ENCODE data around the gene ESYT1. TPM values are rescaled to one million over a fixed set of nuclear protein-coding genes. Genes with fewer than 3 reads are reported as not detected.
"Not testable (repeated sequence)": the region's sequence is repeated elsewhere in the genome, so short reads cannot be mapped to it uniquely, and the experiment has no call there.

Gene ESYT1
- total RNA-seq, 1 donor from 2014 or later = 66.4 TPM

DNA sequence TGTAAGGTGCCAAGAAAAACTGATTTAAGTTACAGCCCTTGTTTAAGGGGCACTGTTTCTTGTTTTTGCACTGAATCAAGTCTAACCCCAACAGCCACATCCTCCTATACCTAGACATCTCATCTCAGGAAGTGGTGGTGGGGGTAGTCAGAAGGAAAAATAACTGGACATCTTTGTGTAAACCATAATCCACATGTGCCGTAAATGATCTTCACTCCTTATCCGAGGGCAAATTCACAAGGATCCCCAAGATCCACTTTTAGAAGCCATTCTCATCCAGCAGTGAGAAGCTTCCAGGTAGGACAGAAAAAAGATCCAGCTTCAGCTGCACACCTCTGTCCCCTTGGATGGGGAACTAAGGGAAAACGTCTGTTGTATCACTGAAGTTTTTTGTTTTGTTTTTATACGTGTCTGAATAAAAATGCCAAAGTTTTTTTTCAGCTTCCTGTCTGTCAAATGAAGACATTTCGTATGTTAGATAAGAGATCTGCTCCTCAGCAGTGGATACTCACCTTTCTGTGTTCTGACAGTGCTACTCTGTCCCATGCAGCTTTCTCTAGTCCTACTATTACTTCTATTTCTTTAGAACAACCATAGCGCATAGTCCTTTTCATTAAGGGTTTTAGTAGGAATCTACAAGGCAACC lies 24.9 kb upstream of the ESYT1 start:
- DNase-seq (ENCODE audit: low spot score) = no peak

DNA sequence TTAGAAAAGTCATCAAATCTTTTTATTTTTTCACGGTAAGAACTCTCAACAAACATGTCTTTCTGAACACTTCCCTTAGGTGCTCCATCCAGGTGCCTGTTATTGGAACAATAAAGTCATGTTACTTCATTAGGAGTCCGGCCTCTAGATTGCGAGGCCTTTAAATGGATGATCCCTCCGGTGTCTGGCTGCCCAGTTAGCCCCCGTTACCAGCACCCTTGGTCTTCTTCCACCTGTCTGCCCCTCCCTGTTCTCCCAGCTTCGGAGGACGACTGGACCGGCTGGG lies 24.3 kb upstream of the ESYT1 start:
- no peak for DNase-seq (ENCODE audit: low spot score)

DNA sequence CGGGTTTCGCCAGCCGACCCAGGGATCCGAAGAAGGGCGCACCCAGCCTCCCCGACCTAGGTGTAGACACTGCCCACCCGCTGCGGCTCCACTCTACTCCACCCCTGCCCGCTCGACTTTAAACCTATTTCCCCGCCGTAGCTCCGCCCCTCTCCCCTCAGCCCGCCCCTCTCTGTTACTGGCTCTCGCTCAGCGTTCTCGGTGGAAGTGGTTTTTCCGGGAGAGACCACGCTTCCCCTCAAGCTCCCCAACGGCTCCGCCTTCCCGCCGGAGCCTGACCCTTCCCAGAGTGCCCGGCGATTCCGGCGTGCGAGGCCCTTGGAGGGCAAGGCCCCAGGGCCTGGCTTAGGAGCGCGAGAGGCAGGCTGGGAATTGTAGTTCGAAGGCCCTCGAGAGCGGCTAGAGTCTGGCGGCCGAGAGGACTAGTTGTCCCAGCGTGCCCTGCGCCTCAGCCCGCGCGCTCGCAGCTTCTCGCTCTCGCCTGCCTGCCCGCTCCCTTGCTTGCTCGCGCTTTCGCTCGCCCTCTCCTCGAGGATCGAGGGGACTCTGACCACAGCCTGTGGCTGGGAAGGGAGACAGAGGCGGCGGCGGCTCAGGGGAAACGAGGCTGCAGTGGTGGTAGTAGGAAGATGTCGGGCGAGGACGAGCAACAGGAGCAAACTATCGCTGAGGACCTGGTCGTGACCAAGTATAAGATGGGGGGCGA lies 23.8 kb upstream of the ESYT1 start, which contains the start of gene PA2G4:
Gene PA2G4 (plus strand): TSS at position 451 of the 706 bp plus-strand sequence. CDS start 179 bp downstream, at position 630.
- peak; percentile 100 for DNase-seq (ENCODE audit: low spot score)

DNA sequence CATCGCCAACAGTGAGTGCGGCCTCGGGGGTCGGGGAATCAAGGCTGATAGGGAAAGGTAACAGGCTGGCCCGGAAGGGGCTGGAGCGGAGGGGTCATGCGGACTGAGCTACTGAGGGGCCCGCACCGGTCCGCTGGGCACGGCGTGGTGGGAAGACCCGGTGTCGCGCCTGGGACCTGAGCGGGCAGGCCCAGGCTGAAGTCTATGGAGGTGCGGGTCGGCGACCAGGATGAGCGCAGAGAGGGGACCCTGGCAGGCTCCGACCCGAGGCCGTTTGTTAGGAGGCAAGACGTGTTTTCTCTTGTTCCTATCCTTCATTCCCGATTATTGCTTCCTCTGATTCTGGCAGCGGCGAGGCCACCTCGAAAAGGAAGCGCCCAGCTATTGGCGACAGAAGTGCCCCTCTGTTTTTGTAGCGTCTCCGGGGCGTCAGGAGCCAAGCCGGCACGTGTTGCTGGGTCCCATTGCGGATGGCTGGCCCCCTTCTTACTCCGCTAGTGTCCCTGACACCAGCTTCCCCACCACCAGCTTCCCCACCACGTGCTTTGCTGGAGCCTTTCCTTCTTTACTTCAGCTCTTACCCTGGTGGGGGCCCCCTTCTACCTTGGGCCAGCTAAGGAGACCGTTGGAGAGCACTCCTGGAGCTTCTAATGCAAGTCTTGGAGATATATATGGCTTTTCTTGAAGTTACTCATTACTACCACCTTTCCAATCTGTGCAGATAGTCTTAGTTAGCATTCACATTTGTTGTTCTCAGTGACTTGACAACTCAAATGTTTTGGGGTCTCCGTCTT lies 23.1 kb upstream of the ESYT1 start:
- no peak for DNase-seq (ENCODE audit: low spot score)

DNA sequence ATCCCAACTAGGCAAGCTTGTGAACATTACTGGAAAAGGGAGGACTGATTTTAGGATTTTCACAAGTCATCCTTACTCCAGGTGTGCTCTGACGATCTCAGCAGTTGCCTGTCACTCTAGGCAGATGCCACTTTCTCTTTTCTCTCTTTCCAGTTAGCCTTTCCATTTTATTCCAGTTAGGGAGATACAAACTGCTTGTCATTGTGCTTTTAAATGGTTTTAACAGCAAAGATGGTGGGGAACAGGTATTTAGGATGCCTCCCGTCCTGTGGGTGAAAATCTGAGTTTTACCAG lies 22.5 kb upstream of the ESYT1 start:
- no peak for DNase-seq (ENCODE audit: low spot score)

DNA sequence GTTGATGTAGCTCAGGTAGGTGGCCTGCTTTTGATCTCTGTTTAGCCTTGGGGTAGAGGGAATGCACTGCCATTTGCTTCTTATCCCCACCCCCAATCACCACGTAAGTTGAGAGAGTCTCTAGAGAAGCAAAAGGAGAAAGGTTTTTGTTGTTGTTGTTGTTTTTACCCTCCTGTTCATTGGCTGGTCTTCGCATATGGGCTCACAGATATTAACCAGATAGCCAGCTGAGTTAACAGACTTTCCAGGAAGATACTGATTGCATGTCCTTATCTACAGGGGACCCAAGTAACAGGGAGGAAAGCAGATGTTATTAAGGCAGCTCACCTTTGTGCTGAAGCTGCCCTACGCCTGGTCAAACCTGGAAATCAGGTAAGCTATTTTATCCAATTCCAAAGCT lies 20.8 kb upstream of the ESYT1 start:
- no peak for DNase-seq (ENCODE audit: low spot score)

DNA sequence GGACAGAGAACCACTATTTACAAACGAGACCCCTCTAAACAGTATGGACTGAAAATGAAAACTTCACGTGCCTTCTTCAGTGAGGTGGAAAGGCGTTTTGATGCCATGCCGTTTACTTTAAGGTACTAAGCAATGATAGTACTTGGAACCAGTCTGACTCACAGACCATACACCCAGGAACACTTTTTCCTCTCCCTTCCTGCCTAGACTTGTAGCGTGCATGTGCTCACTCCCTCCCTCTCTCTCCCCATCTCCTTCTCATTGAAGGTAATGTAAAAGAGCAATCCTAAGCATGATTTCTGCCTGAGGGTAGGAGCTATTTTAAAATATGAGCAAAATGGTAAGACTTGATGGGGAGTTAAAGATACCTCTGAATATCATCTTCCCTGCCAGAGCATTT lies 17.5 kb upstream of the ESYT1 start:
- peak; percentile 66 for DNase-seq (ENCODE audit: low spot score)

DNA sequence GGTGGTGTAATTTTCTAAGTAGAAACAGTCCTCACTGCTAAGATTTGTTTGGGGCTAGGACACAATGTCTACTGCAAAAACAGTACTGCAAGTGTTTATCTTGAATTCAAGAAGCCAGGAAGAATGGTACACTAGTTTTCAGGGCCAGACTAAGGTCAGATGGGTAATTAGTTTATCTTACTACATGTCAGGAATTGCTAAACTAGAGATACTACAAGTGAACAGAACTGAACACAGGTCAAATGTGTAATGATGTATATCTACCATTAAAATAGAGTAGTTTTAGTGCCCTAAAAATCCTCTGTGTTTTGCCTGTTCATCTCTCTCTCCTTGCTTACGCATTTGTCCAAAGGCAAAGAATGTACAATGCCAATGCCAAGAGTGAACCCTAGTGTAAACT lies 14.0 kb upstream of the ESYT1 start:
- DNase-seq (ENCODE audit: low spot score) = no peak

DNA sequence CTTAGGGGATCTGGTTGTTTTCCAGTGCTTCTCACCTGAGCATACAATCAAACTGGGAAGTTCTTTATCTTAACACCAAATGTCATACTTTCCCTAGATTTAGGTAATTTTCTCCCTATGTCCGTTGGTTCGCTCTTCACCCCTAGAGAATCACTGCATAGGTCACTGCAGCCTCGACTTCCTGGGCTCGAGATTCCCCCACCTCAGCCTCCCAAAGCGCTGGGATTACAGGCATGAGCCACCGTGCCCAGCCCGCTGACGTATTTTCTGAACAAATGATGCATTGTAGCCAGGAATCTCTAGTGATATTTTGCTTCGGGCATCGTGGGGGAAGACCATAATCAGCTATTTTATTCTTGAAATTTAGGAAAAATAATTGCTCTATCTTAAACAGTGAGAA lies 12.7 kb upstream of the ESYT1 start:
- no peak for DNase-seq (ENCODE audit: low spot score)

DNA sequence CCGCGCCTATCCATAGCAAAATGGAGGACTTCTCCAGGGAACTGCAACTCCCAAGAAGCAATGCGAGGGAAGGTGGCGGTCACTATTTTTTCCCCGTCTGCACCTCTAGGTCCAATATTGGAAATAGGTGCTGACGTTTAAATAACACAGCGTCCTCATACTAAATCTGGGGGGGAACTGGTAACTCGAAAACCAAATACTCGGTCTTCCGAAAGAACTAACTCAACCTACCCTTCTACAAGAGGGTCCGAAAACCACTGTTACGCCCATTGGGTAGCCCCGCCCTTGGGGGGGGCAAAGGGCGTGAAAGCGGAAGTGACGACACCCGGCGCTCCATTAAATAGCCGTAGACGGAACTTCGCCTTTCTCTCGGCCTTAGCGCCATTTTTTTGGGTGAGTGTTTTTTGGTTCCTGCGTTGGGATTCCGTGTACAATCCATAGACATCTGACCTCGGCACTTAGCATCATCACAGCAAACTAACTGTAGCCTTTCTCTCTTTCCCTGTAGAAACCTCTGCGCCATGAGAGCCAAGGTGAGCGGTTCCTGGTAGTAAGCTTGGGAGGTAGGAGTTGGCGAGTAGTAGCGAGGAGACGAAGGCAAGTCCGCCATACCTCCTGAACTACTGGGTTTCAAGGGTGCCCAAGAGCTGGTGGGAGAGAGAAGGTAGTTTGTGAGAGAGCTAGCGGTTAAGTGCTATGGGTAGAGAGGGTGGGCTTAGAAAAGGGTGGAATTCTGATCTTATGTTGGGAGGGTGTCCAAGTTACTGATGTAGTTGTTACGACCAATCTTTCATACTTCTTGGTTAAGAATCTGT lies 11.6 kb upstream of the ESYT1 start, which contains the start of gene RPL41:
Gene RPL41 (plus strand): TSS at position 367 of the 815 bp plus-strand sequence.
- peak; percentile 97 for DNase-seq (ENCODE audit: low spot score)

DNA sequence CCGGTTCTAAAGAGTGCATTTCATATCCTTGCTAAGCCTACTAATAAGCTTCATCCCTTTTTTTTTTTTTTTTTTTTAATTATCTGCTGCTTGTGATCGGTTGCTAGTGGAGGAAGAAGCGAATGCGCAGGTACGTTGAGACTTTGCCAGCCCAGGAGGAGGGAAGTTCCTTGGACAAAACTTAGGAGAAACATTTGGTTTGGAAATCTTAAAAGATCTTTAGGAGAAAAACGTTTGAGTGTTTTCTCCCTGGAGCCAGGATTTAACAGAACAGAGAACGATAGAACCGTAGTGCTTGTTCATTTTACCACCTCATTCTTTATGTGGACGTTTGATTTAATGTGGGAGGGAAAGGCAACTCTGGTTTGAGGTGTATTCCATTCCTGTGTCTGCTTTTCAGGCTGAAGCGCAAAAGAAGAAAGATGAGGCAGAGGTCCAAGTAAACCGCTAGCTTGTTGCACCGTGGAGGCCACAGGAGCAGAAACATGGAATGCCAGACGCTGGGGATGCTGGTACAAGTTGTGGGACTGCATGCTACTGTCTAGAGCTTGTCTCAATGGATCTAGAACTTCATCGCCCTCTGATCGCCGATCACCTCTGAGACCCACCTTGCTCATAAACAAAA lies 10.9 kb upstream of the ESYT1 start:
- not testable (repeated sequence) for DNase-seq (ENCODE audit: low spot score)

DNA sequence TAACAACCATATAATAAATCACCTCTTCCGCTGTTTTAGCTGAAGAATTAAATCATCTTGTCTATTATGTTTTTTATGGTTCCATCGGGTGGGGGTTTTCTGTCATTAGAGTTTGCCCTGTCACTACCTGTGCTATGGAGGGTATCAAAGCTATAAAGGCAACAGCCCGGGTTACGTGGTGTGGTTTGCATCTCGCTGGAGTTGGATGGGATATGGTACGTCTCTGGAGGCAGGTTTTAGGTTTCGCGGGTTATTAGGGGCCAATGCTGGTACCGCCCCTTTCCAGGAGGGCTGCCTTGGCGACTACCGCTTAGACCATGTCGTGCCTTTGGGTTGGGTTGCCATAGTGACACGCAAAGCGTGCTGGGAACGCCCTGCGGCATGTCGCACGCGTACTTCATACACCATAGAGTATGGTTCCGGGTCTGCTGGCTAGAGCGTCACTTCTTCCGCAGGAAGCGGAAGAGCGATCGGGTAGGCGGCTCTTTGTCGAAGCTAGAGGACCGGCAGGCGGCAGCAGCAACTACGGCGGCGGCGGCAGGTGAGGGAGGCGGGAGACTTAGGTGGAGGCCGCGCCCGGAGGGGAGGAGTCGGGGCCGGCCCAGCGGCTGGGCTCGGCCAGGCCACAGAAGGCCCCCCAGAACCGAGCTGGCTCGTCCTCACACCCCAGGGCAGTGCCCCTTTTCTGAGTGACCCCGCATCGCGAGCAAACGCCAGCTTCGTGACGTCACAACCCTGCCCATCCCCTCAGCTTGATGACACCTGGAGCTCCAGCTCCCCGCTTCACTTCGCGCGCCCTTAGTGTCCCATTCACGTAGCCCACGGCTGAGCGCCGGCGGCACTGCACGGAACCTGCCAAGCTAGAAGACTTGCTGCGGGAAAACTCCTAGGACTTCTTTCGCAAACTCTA lies 10.0 kb upstream of the ESYT1 start, which contains the start of gene ZC3H10:
Gene ZC3H10 (plus strand): TSS at position 489 of the 910 bp plus-strand sequence. CDS start 2,297 bp downstream, outside the sequence.
- peak; percentile 99 for DNase-seq (ENCODE audit: low spot score)

DNA sequence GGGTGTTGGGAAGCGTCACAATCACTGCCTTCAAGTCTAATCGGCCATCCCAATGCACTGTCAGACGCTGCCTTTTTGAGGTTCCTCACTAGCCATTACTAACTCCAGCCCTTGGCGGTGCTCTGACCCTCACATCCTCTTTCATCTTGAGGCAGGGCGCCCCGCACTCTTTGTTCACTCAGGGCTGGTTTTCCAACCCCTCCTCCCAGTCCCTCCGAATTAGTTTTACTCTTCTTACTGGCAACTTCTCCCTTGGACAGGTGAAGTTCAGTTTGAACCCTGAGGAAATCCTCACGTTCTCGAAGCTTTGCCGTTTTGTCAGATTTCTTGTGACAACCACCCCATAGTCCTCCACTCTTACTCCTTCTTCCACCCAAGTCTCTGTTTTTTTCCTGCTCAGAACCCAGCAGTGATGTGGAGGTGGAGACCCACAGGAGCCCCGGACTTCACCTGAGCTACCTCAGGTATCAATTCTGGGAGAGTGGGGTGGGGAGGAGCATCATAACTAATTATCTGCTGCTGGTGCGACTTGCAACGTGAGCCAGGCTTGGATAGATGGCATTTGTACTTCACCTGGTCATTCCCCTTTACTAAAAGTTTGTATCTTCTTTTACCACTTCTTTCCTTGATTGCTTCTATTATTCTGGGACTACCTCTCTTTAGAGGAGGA lies 9.2 kb upstream of the ESYT1 start:
- no peak for DNase-seq (ENCODE audit: low spot score)

DNA sequence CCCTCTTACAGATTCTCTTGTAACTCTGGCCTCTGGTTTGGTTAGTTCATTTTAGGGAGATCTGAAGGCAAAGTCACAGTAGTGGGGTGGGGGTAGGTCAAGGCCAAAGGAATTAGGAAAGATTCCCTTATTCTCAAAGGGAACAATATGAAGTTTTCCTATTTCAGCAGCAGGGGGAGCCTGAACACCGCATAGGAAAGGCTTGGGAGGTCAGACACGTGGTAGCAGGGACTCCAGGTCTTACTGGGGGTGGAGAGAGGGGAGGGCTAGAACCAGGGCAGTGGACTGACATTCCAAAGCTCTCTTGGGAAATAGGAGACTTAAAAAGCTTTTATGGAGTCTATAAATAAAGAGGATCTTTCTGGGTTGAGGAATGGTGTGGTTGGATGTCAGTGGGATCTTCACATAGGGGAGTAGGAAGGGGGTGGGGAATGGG lies 8.7 kb upstream of the ESYT1 start:
- peak; percentile 96 for DNase-seq (ENCODE audit: low spot score)

DNA sequence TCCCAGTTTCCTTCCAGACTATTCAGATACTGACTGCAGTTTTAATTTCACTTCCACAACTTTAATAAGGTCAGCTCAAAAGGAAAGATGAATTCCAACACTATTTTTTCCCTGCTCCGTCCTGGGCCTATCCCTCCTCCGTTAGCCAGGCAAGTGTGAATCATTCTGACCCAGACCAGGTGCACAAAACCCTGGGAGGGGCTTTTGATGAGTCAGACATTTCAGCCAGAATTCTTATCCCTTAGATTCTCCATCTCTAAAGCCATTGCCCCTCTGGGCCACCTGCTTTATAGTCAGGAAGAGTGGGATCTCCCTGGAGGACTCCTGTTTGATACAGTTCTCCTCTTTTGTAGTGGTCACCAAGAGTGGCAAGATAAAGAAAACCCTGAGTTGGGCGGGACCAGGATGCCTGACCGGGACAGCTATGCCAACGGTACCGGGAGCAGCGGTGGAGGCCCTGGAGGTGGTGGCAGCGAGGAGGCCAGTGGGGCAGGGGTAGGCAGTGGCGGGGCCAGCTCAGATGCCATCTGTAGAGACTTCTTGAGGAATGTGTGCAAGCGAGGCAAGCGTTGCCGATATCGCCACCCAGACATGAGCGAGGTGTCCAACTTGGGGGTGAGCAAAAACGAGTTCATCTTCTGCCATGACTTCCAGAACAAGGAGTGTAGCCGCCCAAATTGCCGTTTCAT lies 7.8 kb upstream of the ESYT1 start:
- no peak for DNase-seq (ENCODE audit: low spot score)

DNA sequence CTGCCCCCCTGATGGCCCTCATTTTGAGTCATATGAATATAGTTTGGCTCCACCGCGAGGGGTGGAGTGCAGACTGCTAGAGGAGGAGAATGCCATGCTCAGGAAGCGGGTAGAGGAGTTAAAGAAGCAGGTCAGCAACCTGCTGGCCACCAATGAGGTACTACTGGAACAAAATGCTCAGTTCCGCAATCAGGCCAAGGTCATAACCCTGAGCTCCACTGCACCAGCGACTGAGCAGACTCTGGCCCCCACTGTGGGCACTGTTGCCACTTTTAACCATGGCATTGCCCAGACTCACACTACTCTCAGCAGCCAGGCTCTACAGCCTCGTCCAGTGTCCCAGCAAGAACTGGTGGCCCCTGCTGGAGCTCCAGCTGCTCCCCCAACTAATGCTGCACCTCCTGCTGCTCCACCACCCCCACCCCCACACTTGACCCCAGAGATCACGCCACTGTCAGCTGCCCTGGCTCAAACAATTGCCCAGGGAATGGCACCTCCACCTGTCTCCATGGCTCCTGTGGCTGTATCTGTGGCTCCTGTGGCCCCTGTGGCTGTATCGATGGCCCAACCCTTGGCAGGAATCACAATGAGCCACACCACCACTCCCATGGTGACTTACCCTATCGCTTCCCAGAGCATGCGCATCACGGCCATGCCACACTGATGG lies 6.7 kb upstream of the ESYT1 start:
- DNase-seq (ENCODE audit: low spot score) = no peak

DNA sequence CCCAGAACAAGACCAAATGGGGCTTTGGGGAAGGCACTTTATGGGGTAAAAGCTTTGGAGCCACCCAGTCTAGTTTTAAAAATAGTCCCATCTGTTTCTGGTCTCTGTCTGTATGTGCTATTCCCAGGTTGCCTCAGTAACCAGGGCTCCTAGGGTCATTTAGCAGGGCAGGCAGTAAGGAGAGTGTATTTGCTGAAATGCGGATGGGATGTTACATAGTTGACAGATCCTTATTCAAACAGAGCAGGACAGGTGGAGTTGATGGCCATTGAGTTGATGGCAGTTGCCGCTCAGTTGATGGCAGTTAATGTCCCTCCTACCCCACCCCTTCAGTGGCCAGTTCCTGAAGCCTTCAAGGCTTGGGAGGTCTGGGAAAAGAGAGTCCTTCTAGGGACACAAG lies 5.4 kb upstream of the ESYT1 start:
- DNase-seq (ENCODE audit: low spot score) = no peak

DNA sequence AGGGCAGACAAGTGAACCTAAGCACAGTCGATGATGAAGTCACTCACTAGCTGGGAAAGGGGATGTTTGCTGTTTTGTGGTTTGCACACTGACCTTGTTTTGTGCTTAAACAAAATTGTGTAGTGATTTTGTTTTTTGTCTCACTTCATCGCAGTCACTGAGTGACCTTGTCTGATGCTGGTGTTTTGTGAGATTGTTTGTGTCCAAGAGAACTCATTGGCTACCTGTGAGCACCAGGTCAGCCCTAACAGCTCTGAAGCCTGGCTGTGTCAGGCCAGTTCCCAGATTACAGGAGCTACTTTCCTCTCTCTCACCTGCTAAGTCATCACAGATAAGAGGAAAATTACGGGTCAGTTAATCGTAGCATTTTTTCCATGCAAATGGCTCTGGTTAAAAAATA lies 3.9 kb upstream of the ESYT1 start:
- no peak for DNase-seq (ENCODE audit: low spot score)
